Tibial nerve (tissue), 4 donors: ENCODE measurements around the gene ARHGEF26. TPM values are rescaled to one million over a fixed set of nuclear protein-coding genes. Genes with fewer than 3 reads are reported as not detected.

ENCODE experiments used
- DNase-seq, 2 donors: peaks; one replicate each; pipeline ENCODE4 v3.0.0-alpha.2; 2019; ENCODE audit warnings: low spot score in 2 of 2
- H3K27ac ChIP-seq, 4 donors: fragments of 200-600 bp; sonication (generic) in 3 of 4; one replicate each; pipeline ENCODE4 v1.5.1; 2017 to 2019; ENCODE audit warnings: mild to moderate bottlenecking in 1 of 4
- H3K27me3 ChIP-seq, 2 donors: fragments of 200-600 bp; sonication (generic) in 1 of 2; one replicate each; pipeline versions ENCODE4 v1.5.1 to v1.6.0; 2017 to 2019
- H3K36me3 ChIP-seq, 3 donors: fragments of 200-600 bp; sonication (generic); one replicate each; pipeline ENCODE4 v1.5.1; 2018 to 2019
- H3K4me1 ChIP-seq, 4 donors: fragments of 200-600 bp; sonication (generic) in 3 of 4; one replicate each; pipeline ENCODE4 v1.5.1; 2017 to 2019
- H3K4me3 ChIP-seq, 4 donors: fragments of 200-600 bp; sonication (generic) in 3 of 4; one replicate each; pipeline ENCODE4 v1.5.1; 2017 to 2019; ENCODE audit warnings: mild to moderate bottlenecking in 1 of 4, moderate library complexity in 1 of 4
- H3K9me3 ChIP-seq, 4 donors: fragments of 200-600 bp; sonication (generic) in 3 of 4; one replicate each; pipeline ENCODE4 v1.5.1; 2017 to 2019
- CTCF ChIP-seq, 5 experiments: fragments of 200-600 bp in 3 of 5; fragments of 450-650 bp in 2 of 5; sonication (generic) in 3 of 5; IDR thresholded peaks; one replicate each; pipeline ENCODE4 v1.5.1; 2016 to 2019; ENCODE audit warnings: antibody characterized with exemption in 5 of 5, mild to moderate bottlenecking in 3 of 5, moderate library complexity in 2 of 5
- EP300 ChIP-seq, 2 donors: sonication (generic); formaldehyde crosslinking; IDR thresholded peaks; one replicate each; pipeline ENCODE4 v1.6.1; 2017; ENCODE audit warnings: antibody characterized with exemption in 2 of 2, mild to moderate bottlenecking in 1 of 2
- POLR2A ChIP-seq, 2 donors: fragments of 450-650 bp; IDR thresholded peaks; one replicate each; pipeline ENCODE4 v1.6.1; 2017; ENCODE audit warnings: antibody characterized with exemption in 2 of 2, mild to moderate bottlenecking in 2 of 2, moderate library complexity in 2 of 2
- WGBS, 2 donors: methylation state at CpG; one replicate each; pipeline ENCODE4 v1.1.5; 2018; 5-methylcytosine and 5-hydroxymethylcytosine counted together
- total RNA-seq, 4 donors: library from RNA; depleted of rRNA; stranded (reverse); fragments of >200 nt; gene quantifications; one replicate each; pipeline ENCODE4 v1.1.0, GENCODE V29; 2016

ARHGEF26 gene
- total RNA-seq, 4 donors from 2014 or later: 44.7 to 82.8 (median 64.4) TPM

GRCh38 chr3:154193000-154193615, 71.9 kb downstream of the ARHGEF26 start:
- no peak overlapping the region for H3K27ac ChIP-seq
- no peak overlapping the region for H3K4me3 ChIP-seq
- no peak for TF ChIP-seq EP300 (IDR thresholded peaks at IDR 0.05)
- no peak for TF ChIP-seq POLR2A (IDR thresholded peaks at IDR 0.05)
- no peak for TF ChIP-seq CTCF (IDR thresholded peaks at IDR 0.05)
- H3K4me1 ChIP-seq: no peaks in the 10 kb centered on the region
- H3K27me3 ChIP-seq: no peaks in the 10 kb centered on the region
- 82 to 92% methylated on average over 1 of the region's 1 CpG for WGBS, 2 donors
- H3K9me3 ChIP-seq: no peaks in the 10 kb centered on the region
- H3K36me3 ChIP-seq: peaks cover 0 to 58% (median 0%) of the 10 kb centered on the region in 3 donors
- DNase-seq: no peak

GRCh38 chr3:154194877-154195276, 73.7 kb downstream of the ARHGEF26 start:
- H3K27me3 ChIP-seq: no peaks in the 10 kb centered on the region
- peaks cover 0 to 73% (median 0%) of the 10 kb centered on the region in 3 donors for H3K36me3 ChIP-seq
- H3K9me3 ChIP-seq: peaks cover 0 to 5% (median 0%) of the 10 kb centered on the region in 4 donors
- H3K4me3 ChIP-seq: no peak overlapping the region
- DNase-seq: no peak
- TF ChIP-seq CTCF (IDR thresholded peaks at IDR 0.05): no peak
- no peak for TF ChIP-seq POLR2A (IDR thresholded peaks at IDR 0.05)
- no peak for TF ChIP-seq EP300 (IDR thresholded peaks at IDR 0.05)
- no peak overlapping the region for H3K27ac ChIP-seq
- no peaks in the 10 kb centered on the region for H3K4me1 ChIP-seq
- WGBS, 2 donors: 53 to 61% methylated on average over 3 of the region's 3 CpGs

- TF ChIP-seq POLR2A (IDR thresholded peaks at IDR 0.05) (no peak), CTCF (IDR thresholded peaks at IDR 0.05) (no peak), EP300 (IDR thresholded peaks at IDR 0.05) (no peak)
- Histone ChIP-seq H3K4me1 (no peaks in the 10 kb centered on the region), H3K36me3 (peaks cover 0 to 77% (median 0%) of the 10 kb centered on the region in 3 donors), H3K27me3 (no peaks in the 10 kb centered on the region), H3K27ac (no peak overlapping the region), H3K9me3 (peaks cover 0 to 8% (median 3%) of the 10 kb centered on the region in 4 donors), H3K4me3 (no peak overlapping the region)
- DNase-seq: no peak
- WGBS, 2 donors: 74 to 76% methylated on average over 6 of the region's 6 CpGs
These were observed 74.6 kb downstream of the ARHGEF26 start for GRCh38 chr3:154195620-154196356.

- Histone ChIP-seq H3K27me3 (no peaks in the 10 kb centered on the region), H3K27ac (no peak overlapping the region), H3K4me3 (no peak overlapping the region), H3K36me3 (peaks cover 0 to 74% (median 0%) of the 10 kb centered on the region in 3 donors), H3K4me1 (no peaks in the 10 kb centered on the region), H3K9me3 (peaks cover 0 to 8% (median 3%) of the 10 kb centered on the region in 4 donors)
- no peak for DNase-seq
- TF ChIP-seq POLR2A (IDR thresholded peaks at IDR 0.05) (no peak), EP300 (IDR thresholded peaks at IDR 0.05) (no peak), CTCF (IDR thresholded peaks at IDR 0.05) (no peak)
- WGBS, 2 donors: 66 to 71% methylated on average over 4 of the region's 4 CpGs
These were observed 76.6 kb downstream of the ARHGEF26 start for GRCh38 chr3:154197751-154198150.

GRCh38 chr3:154209499-154209898, 88.3 kb downstream of the ARHGEF26 start:
- H3K4me3 ChIP-seq: no peak overlapping the region
- no peaks in the 10 kb centered on the region for H3K4me1 ChIP-seq
- peaks cover 0 to 80% (median 0%) of the 10 kb centered on the region in 3 donors for H3K36me3 ChIP-seq
- DNase-seq: no peak
- H3K27ac ChIP-seq: no peak overlapping the region
- H3K27me3 ChIP-seq: no peaks in the 10 kb centered on the region
- TF ChIP-seq EP300 (IDR thresholded peaks at IDR 0.05) (no peak), POLR2A (IDR thresholded peaks at IDR 0.05) (no peak), CTCF (IDR thresholded peaks at IDR 0.05) (no peak)
- peaks cover 0 to 6% (median 3%) of the 10 kb centered on the region in 4 donors for H3K9me3 ChIP-seq
- WGBS, 2 donors: 96 to 97% methylated on average over 8 of the region's 8 CpGs
